ENCODE data around the gene MUCL3. TPM values are rescaled to one million over a fixed set of nuclear protein-coding genes. Genes with fewer than 3 reads are reported as not detected.

The MUCL3 gene
- total RNA-seq, 4 donors from 2014 or later: not detected

DNA sequence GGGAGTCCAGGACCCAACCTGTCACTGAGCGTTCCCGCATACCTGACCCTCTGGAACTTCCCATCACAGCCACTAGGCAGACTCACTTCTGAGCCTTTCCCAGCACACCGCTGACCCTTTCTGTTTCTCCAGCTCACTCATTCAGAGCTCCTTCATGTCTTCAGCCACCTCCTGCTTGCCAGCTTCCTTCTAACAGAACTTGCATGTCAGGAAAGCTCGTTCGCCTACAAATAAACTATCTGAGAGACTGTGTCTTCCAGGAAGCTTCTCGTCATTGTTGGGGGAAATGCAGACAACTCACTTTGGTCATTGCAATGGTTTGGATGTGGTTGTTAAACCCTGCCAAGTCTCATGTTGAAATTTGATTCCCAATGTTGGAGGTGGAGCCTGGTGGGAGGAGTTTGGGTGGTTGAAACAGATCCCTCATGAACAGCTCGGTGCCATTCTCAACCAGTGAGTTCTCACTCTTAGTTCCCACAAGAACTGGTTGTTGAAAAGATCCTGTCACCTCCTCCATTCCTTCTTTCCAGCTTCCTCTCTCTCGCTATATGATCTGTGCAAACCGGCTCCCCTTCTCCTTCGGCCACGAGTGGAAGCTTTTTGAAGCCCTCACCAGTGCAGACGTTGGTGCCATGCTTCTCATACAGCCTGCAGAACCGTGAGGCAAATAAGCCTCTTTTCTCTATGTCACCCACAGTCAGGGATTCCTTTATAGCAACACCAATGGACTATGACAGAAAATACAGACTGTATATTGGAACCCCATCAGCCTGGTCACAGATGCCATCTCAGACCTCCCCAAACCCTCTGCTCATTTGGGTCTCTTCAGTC is 41.4 kb downstream of the MUCL3 start:
- H3K36me3 ChIP-seq: no peaks in the 10 kb centered on the region
- no peaks in the 10 kb centered on the region for H3K27me3 ChIP-seq
- DNase-seq (peak in 1 of 2 donors; percentile 57), ATAC-seq (peak; percentile 87 to 90)
- H3K4me3 ChIP-seq: peak overlapping the region in 2 of 4 donors; percentile 12 to 27
- intact Hi-C loops (cut with DNase I; ENCODE audit: low total_unique reads) (no loop called here), in situ Hi-C loops (cut with MboI; ENCODE audit: low sequenced_read_pairs in 4 of 4) (no loop called here)
- H3K9me3 ChIP-seq: no peaks in the 10 kb centered on the region
- peak overlapping the region; percentile 30 to 74 (median 45) for H3K27ac ChIP-seq
- TF ChIP-seq POLR2A (IDR thresholded peaks at IDR 0.05): no peak
- TF ChIP-seq, protein P1, sequence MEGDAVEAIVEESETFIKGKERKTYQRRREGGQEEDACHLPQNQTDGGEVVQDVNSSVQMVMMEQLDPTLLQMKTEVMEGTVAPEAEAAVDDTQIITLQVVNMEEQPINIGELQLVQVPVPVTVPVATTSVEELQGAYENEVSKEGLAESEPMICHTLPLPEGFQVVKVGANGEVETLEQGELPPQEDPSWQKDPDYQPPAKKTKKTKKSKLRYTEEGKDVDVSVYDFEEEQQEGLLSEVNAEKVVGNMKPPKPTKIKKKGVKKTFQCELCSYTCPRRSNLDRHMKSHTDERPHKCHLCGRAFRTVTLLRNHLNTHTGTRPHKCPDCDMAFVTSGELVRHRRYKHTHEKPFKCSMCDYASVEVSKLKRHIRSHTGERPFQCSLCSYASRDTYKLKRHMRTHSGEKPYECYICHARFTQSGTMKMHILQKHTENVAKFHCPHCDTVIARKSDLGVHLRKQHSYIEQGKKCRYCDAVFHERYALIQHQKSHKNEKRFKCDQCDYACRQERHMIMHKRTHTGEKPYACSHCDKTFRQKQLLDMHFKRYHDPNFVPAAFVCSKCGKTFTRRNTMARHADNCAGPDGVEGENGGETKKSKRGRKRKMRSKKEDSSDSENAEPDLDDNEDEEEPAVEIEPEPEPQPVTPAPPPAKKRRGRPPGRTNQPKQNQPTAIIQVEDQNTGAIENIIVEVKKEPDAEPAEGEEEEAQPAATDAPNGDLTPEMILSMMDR (IDR thresholded peaks at IDR 0.05 in 4 of 5, conservative IDR thresholded peaks at IDR 0.05 in 1 of 5): peak in 2 of 5 experiments; percentile 9 to 15
- peaks cover 5 to 9% of the 10 kb centered on the region in 2 donors for H3K4me1 ChIP-seq

DNA sequence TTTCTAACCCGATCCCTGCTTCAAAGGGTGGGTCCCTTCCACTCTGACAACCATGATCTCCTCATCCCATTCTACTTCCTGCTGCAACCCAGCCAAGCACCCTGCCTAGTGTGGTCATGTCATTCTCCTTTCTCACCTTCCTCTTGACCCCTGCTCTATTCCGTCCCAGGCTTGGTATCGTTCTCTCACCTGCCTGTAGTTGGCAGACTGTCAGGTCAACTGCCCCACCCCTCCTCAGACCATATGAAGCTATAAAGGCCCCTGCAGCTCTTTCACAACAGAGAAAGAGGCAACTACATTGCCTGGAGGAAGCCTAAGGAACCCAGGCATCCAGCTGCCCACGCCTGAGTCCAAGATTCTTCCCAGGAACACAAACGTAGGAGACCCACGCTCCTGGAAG is 42.7 kb downstream of the MUCL3 start, which contains the start of gene MUC21:
Gene MUC21, plus strand, starts transcription at position 280 of the 400 bp plus-strand sequence. CDS start 241 bp downstream, outside the sequence.
- peak within 1 kb of the TSS in 3 of 4 donors; percentile 42 to 74 (median 48) for H3K27ac ChIP-seq
- intact Hi-C loops (cut with DNase I; ENCODE audit: low total_unique reads) (no loop called here), in situ Hi-C loops (cut with MboI; ENCODE audit: low sequenced_read_pairs in 4 of 4) (no loop called here)

DNA sequence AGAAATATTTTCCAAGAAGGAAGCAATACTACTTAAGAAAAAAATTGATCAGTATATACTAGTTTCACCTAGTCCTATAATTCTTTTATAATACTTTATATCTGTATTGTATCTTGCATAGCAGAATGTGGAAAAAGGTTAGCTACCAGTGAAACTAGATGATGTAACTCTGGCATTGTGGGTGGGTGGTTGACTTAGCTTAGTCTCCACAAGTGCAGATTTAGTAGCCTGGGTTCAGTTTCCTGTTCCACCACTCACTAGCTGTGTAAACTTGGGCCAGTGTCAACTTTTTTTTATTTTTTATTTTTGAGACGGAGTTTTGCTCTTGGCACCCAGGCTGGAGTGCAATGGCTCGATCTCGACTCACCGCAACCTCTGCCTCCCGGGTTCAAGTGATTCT is 44.7 kb downstream of the MUCL3 start:
- TF ChIP-seq, protein P1 (IDR thresholded peaks at IDR 0.05 in 4 of 5, conservative IDR thresholded peaks at IDR 0.05 in 1 of 5): no peak
- TF ChIP-seq POLR2A (IDR thresholded peaks at IDR 0.05): no peak
- DNase-seq (no peak), ATAC-seq (no peak)
- intact Hi-C loops (cut with DNase I; ENCODE audit: low total_unique reads) (no loop called here), in situ Hi-C loops (cut with MboI; ENCODE audit: low sequenced_read_pairs in 4 of 4) (no loop called here)
- Histone ChIP-seq H3K9me3 (no peaks in the 10 kb centered on the region), H3K36me3 (no peaks in the 10 kb centered on the region), H3K27ac (no peak overlapping the region), H3K4me3 (no peak overlapping the region), H3K27me3 (no peaks in the 10 kb centered on the region), H3K4me1 (peaks cover 5 to 9% of the 10 kb centered on the region in 2 donors)

More for the DNA sequence above, 42.7 kb downstream of the MUCL3 start, which contains the start of gene MUC21:
- H3K9me3 ChIP-seq: no peaks in the 10 kb centered on the region
- DNase-seq (no peak), ATAC-seq (no peak)
- no peak for TF ChIP-seq POLR2A (IDR thresholded peaks at IDR 0.05)
- TF ChIP-seq, protein P1 (IDR thresholded peaks at IDR 0.05 in 4 of 5, conservative IDR thresholded peaks at IDR 0.05 in 1 of 5): no peak
- peak within 1 kb of the TSS in 1 of 4 donors; percentile 27 for H3K4me3 ChIP-seq
- H3K27me3 ChIP-seq: no peaks in the 10 kb centered on the region
- peaks cover 5 to 9% of the 10 kb centered on the region in 2 donors for H3K4me1 ChIP-seq
- H3K36me3 ChIP-seq: no peaks in the 10 kb centered on the region

DNA sequence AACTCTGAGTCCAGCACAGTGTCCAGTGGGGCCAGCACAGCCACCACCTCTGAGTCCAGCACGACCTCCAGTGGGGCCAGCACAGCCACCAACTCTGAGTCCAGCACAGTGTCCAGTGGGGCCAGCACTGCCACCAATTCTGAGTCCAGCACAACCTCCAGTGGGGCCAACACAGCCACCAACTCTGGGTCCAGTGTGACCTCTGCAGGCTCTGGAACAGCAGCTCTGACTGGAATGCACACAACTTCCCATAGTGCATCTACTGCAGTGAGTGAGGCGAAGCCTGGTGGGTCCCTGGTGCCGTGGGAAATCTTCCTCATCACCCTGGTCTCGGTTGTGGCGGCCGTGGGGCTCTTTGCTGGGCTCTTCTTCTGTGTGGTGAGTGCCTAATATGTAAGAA is 46.5 kb downstream of the MUCL3 start:
- Histone ChIP-seq H3K36me3 (no peaks in the 10 kb centered on the region), H3K9me3 (no peaks in the 10 kb centered on the region), H3K4me3 (no peak overlapping the region), H3K27ac (no peak overlapping the region), H3K27me3 (no peaks in the 10 kb centered on the region), H3K4me1 (peaks cover 3 to 7% of the 10 kb centered on the region in 2 donors)
- TF ChIP-seq, protein P1 (IDR thresholded peaks at IDR 0.05 in 4 of 5, conservative IDR thresholded peaks at IDR 0.05 in 1 of 5): no peak
- TF ChIP-seq POLR2A (IDR thresholded peaks at IDR 0.05): no peak
- in situ Hi-C loops (cut with MboI; ENCODE audit: low sequenced_read_pairs in 4 of 4): no loop called here
- ATAC-seq (no peak), DNase-seq (no peak)
- intact Hi-C loops (cut with DNase I; ENCODE audit: low total_unique reads): no loop called here
